Mesenchymal stem cell (in vitro differentiated cells and primary cell): Measurements from ENCODE around the gene SMO.

Experiments used
- DNase-seq: peaks from one replicate; pipeline ENCODE4 v3.0.0-alpha.2; 2013
- H2AFZ ChIP-seq: one replicate; pipeline ENCODE4 v1.6.1; 2013; ENCODE audit warnings: low read depth, mild to moderate bottlenecking, control low read depth, inconsistent platforms, low read length, moderate library complexity
- H2AK5ac ChIP-seq: 2 replicates; pipeline ENCODE4 v1.6.1; 2013; ENCODE audit warnings: low read length, moderate library complexity, mild to moderate bottlenecking, inconsistent platforms; ENCODE audit not compliant: severe bottlenecking
- H2BK120ac ChIP-seq: one replicate; pipeline ENCODE4 v1.6.1; 2013; ENCODE audit warnings: low read depth, mild to moderate bottlenecking, inconsistent platforms, low read length, moderate library complexity
- H2BK12ac ChIP-seq, 2 experiments: one replicate each; pipeline ENCODE4 v1.6.1; 2013; ENCODE audit warnings: inconsistent platforms in 2 of 2, low read length in 2 of 2, mild to moderate bottlenecking in 2 of 2, moderate library complexity in 2 of 2, control low read depth in 1 of 2
- H2BK15ac ChIP-seq: one replicate; pipeline ENCODE4 v1.6.1; 2013; ENCODE audit warnings: mild to moderate bottlenecking, low read depth, inconsistent platforms; ENCODE audit not compliant: poor library complexity, severe bottlenecking
- H2BK5ac ChIP-seq: 2 replicates; pipeline ENCODE4 v1.6.1; 2013; ENCODE audit warnings: low read depth, mild to moderate bottlenecking, low read length, control low read depth, inconsistent platforms; ENCODE audit not compliant: poor library complexity, severe bottlenecking
- H3K14ac ChIP-seq, 2 experiments: one replicate each; pipeline ENCODE4 v1.6.1; 2013; ENCODE audit warnings: inconsistent platforms in 2 of 2, low read length in 2 of 2, control low read depth in 1 of 2, mild to moderate bottlenecking in 1 of 2, moderate library complexity in 1 of 2
- H3K18ac ChIP-seq, 2 experiments: one replicate each; pipeline ENCODE4 v1.6.1; 2013; ENCODE audit warnings: inconsistent platforms in 2 of 2, low read length in 2 of 2, control low read depth in 1 of 2, low read depth in 1 of 2, mild to moderate bottlenecking in 1 of 2
- H3K23ac ChIP-seq, 2 experiments: one replicate each; pipeline ENCODE4 v1.6.1; 2013; ENCODE audit warnings: inconsistent platforms in 2 of 2, low read length in 2 of 2, mild to moderate bottlenecking in 2 of 2, moderate library complexity in 2 of 2, control low read depth in 1 of 2
- H3K27ac ChIP-seq: 2 replicates; pipeline ENCODE4 v1.5.1; 2013; ENCODE audit warnings: mild to moderate bottlenecking, moderate library complexity, low read length, control low read depth, inconsistent platforms; ENCODE audit not compliant: poor library complexity, severe bottlenecking
- H3K27me3 ChIP-seq, 2 experiments: 2 replicates each; pipeline versions ENCODE4 v1.6.1 to v1.7.0; 2013; ENCODE audit warnings: low read length in 2 of 2, mild to moderate bottlenecking in 2 of 2, moderate library complexity in 2 of 2, control low read depth in 1 of 2, inconsistent platforms in 1 of 2; ENCODE audit not compliant: control insufficient read depth in 1 of 2, insufficient read depth in 1 of 2
- H3K36me3 ChIP-seq, 2 experiments: 2 replicates each; pipeline versions ENCODE4 v1.6.1 to v1.7.0; 2013; ENCODE audit warnings: low read length in 2 of 2, control low read depth in 1 of 2, inconsistent platforms in 1 of 2, low read depth in 1 of 2, mild to moderate bottlenecking in 1 of 2; ENCODE audit not compliant: insufficient read depth in 2 of 2, control insufficient read depth in 1 of 2
- H3K4ac ChIP-seq, 2 experiments: one replicate each; pipeline ENCODE4 v1.6.1; 2013; ENCODE audit warnings: inconsistent platforms in 2 of 2, low read length in 2 of 2, mild to moderate bottlenecking in 2 of 2, moderate library complexity in 2 of 2, control low read depth in 1 of 2, low read depth in 1 of 2
- H3K4me1 ChIP-seq: 2 replicates; pipeline ENCODE4 v1.6.1; 2013; ENCODE audit warnings: low read depth, low read length, control low read depth; ENCODE audit not compliant: control insufficient read depth, insufficient read depth
- H3K4me2 ChIP-seq: 2 replicates; pipeline ENCODE4 v1.6.1; 2013; ENCODE audit warnings: low read length, mild to moderate bottlenecking, inconsistent platforms; ENCODE audit not compliant: poor library complexity, severe bottlenecking
- H3K4me3 ChIP-seq, 2 experiments: 2 replicates each; pipeline versions ENCODE4 v1.5.1 to v1.7.0; 2013; ENCODE audit warnings: low read length in 2 of 2, mild to moderate bottlenecking in 2 of 2, control low read depth in 1 of 2, low read depth in 1 of 2; ENCODE audit not compliant: insufficient read depth in 1 of 2
- H3K79me1 ChIP-seq: replicated peaks from 2 replicates; pipeline ENCODE4 v1.6.1; 2013; ENCODE audit warnings: mild to moderate bottlenecking, control low read depth, low read length, inconsistent platforms; ENCODE audit not compliant: poor library complexity, severe bottlenecking
- H3K9ac ChIP-seq: 2 replicates; pipeline ENCODE4 v1.7.0; 2013; ENCODE audit warnings: mild to moderate bottlenecking, low read length, moderate library complexity
- H3K9me3 ChIP-seq: 2 replicates; pipeline ENCODE4 v1.7.0; 2013; ENCODE audit warnings: mild to moderate bottlenecking, low read length; ENCODE audit not compliant: control insufficient read depth
- H4K8ac ChIP-seq: one replicate; pipeline ENCODE4 v1.6.1; 2013; ENCODE audit warnings: inconsistent platforms, mild to moderate bottlenecking, low read length, moderate library complexity
- H4K91ac ChIP-seq: one replicate; pipeline ENCODE4 v1.6.1; 2013; ENCODE audit warnings: mild to moderate bottlenecking, low read length, inconsistent platforms
- WGBS: methylation state at CpG from one replicate; pipeline ENCODE4 v1.1.7; 2013; ENCODE audit warnings: mixed read lengths; 5-methylcytosine and 5-hydroxymethylcytosine counted together

Gene SMO

DNA sequence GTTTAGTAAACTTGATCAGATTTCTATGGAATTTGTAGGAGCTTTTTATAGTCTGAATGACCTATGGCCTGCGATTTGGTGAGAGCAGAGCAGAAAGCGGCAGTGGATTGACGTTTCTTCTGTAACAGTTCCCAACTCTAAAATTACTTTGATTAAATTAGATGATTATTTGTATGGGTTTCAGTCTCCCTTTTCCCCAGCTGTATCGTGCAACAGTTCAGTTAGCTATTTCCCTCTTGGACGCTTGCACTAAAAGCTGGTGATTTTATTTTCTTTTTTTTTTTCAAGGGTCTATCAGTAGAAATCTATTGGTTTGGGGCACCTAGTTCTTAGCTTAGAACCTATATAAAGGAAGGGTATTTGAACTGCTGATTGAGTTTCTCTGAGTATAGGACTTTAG, 43.2 kb downstream of the SMO start:
- H2AK5ac ChIP-seq = no peak overlapping the region
- H3K27ac ChIP-seq = no peak overlapping the region
- H2BK5ac ChIP-seq = no peak overlapping the region
- no peak overlapping the region for H3K14ac ChIP-seq
- no peaks in the 10 kb centered on the region for H3K9me3 ChIP-seq
- H3K23ac ChIP-seq = no peak overlapping the region
- no peaks in the 10 kb centered on the region for H3K27me3 ChIP-seq
- no peak overlapping the region for H3K9ac ChIP-seq
- H3K4me3 ChIP-seq = no peak overlapping the region
- no peak for DNase-seq
- H2BK15ac ChIP-seq = no peak overlapping the region
- no peak overlapping the region for H4K91ac ChIP-seq
- no peak overlapping the region for H2BK120ac ChIP-seq
- no peak overlapping the region for H3K4me2 ChIP-seq
- no peaks in the 10 kb centered on the region for H3K4me1 ChIP-seq
- no peak overlapping the region for H3K4ac ChIP-seq
- no peak overlapping the region for H2AFZ ChIP-seq
- H4K8ac ChIP-seq = no peak overlapping the region
- H3K79me1 ChIP-seq = peaks cover 25% of the 10 kb centered on the region
- 83% methylated on average over 3 of the region's 5 CpGs for WGBS
- no peak overlapping the region for H2BK12ac ChIP-seq
- H3K18ac ChIP-seq = no peak overlapping the region
- H3K36me3 ChIP-seq = peaks cover 0 to 2% of the 10 kb centered on the region in 2 experiments

- Histone ChIP-seq H3K36me3 (peaks cover 0 to 2% of the 10 kb centered on the region in 2 experiments), H3K4me2 (no peak overlapping the region), H2BK5ac (no peak overlapping the region), H2AFZ (no peak overlapping the region), H3K23ac (no peak overlapping the region), H2AK5ac (no peak overlapping the region), H3K4ac (no peak overlapping the region), H2BK15ac (no peak overlapping the region), H3K18ac (no peak overlapping the region), H3K9me3 (no peaks in the 10 kb centered on the region), H3K27ac (no peak overlapping the region), H3K27me3 (no peaks in the 10 kb centered on the region), H2BK12ac (no peak overlapping the region), H3K4me3 (no peak overlapping the region), H3K9ac (no peak overlapping the region), H3K4me1 (no peaks in the 10 kb centered on the region), H3K79me1 (peaks cover 7% of the 10 kb centered on the region), H4K8ac (no peak overlapping the region), H3K14ac (no peak overlapping the region), H4K91ac (no peak overlapping the region), H2BK120ac (no peak overlapping the region)
- WGBS = 98% methylated on average over 8 of the region's 8 CpGs
- DNase-seq = no peak
Measured at GRCh38 chr7:129238546-129238945, 50.1 kb downstream of the SMO start.

DNA sequence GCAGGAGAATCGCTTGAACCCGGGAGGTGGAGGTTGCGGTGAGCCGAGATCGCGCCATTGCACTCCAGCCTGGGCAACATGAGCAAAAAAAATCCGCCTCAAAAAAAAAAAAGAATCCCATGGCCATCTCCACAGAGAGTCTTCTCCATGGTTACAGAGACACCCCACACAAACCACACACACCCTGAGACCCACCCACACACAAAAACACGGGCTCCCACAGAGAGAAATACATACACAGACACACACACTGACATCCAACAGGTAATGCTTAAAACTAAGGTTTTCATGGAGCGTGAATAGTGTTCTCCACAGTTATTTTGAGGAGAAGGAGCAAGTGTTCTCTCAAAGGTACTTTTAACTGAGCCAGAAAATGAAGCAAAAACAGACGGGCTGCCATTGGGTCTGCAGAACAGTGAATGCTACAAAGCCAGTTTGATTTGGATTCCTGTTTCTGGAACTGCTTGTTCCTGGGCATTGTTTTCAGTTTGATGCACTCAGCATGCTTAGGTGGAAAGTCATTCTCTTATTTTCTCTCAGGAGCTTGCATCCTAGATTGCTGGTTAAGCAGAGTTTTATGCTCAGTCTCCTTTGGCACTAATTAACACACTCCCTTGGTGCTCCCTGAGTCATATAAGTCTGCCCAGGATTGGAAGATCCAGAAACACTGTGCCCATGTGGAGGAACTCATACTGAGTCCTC, 51.8 kb downstream of the SMO start:
- Histone ChIP-seq H3K27me3 (no peaks in the 10 kb centered on the region), H4K8ac (no peak overlapping the region), H3K18ac (no peak overlapping the region), H3K79me1 (peaks cover 10% of the 10 kb centered on the region), H3K14ac (no peak overlapping the region), H3K27ac (no peak overlapping the region), H3K36me3 (peaks cover 0 to 2% of the 10 kb centered on the region in 2 experiments), H2AFZ (no peak overlapping the region), H3K4me3 (no peak overlapping the region), H3K9ac (peak overlapping the region; percentile 0), H2AK5ac (no peak overlapping the region), H3K4me2 (no peak overlapping the region), H3K23ac (no peak overlapping the region), H2BK5ac (no peak overlapping the region), H2BK15ac (no peak overlapping the region), H2BK120ac (no peak overlapping the region), H4K91ac (no peak overlapping the region), H3K4ac (no peak overlapping the region), H3K9me3 (no peaks in the 10 kb centered on the region), H2BK12ac (no peak overlapping the region), H3K4me1 (no peaks in the 10 kb centered on the region)
- 95% methylated on average over 10 of the region's 10 CpGs for WGBS
- no peak for DNase-seq

DNA sequence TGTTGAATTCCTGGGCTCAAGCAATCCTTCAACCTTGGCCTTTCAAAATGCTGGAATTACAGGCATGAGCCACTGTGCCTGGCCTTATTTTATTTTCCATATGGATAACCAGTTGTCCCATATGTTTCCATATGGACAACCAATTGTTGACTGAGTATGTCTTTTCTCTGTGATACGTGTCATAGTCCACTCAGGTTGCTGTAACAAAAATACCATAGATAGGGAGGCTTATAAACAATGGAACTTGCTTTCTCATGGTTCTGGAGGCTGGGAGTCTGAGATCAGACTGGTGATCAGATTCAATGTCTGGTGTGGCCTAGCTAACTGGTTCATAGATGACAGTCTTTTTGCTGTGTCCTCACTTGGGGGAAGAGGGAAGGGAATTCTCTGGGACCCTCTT, 55.8 kb downstream of the SMO start:
- Histone ChIP-seq H3K23ac (no peak overlapping the region), H3K18ac (no peak overlapping the region), H3K4ac (no peak overlapping the region), H3K4me3 (no peak overlapping the region), H3K79me1 (peaks cover 11% of the 10 kb centered on the region), H2BK120ac (no peak overlapping the region), H3K27ac (no peak overlapping the region), H2BK15ac (no peak overlapping the region), H3K4me2 (no peak overlapping the region), H2BK5ac (no peak overlapping the region), H2BK12ac (no peak overlapping the region), H3K9ac (no peak overlapping the region), H3K27me3 (no peaks in the 10 kb centered on the region), H3K36me3 (no peaks in the 10 kb centered on the region), H3K9me3 (no peaks in the 10 kb centered on the region), H2AFZ (no peak overlapping the region), H2AK5ac (no peak overlapping the region), H3K4me1 (no peaks in the 10 kb centered on the region), H4K91ac (no peak overlapping the region), H3K14ac (no peak overlapping the region), H4K8ac (no peak overlapping the region)
- no peak for DNase-seq
- 100% methylated on average over 1 of the region's 1 CpG for whole genome bisulfite sequencing
